Ovary (tissue), 10 donors: ENCODE measurements around the gene SPANXC. TPM values are rescaled to one million over a fixed set of nuclear protein-coding genes. Genes with fewer than 3 reads are reported as not detected.
"Not testable (repeated sequence)": the region's sequence is repeated elsewhere in the genome, so short reads cannot be mapped to it uniquely, and the experiment has no call there.

Experiments used
- DNase-seq, 5 donors: peaks; one replicate each; pipeline ENCODE4 v3.0.0-alpha.2; 2019 to 2020
- H3K27ac ChIP-seq, 2 donors: fragments of 200-600 bp; one replicate each; pipeline versions ENCODE4 v1.5.1 to v1.8.0; 2019 to 2022
- H3K27me3 ChIP-seq: fragments of 200-600 bp; one replicate; pipeline ENCODE4 v1.8.0; 2022
- H3K36me3 ChIP-seq: fragments of 200-600 bp; sonication (generic); one replicate; pipeline ENCODE4 v1.5.1; 2019
- H3K4me1 ChIP-seq: one replicate; pipeline ENCODE4 v1.8.1; 2013; ENCODE audit warnings: mild to moderate bottlenecking, moderate library complexity; ENCODE audit not compliant: insufficient read depth
- H3K4me3 ChIP-seq: fragments of 200-600 bp; sonication (generic); one replicate; pipeline ENCODE4 v1.5.1; 2017
- H3K9me3 ChIP-seq, 2 donors: fragments of 200-600 bp in 1 of 2; sonication (generic) in 1 of 2; one replicate each; pipeline versions ENCODE4 v1.5.1 to v1.8.1; 2013 to 2019; ENCODE audit warnings: mild to moderate bottlenecking in 1 of 2, moderate library complexity in 1 of 2
- EP300 ChIP-seq: sonication (generic); formaldehyde crosslinking; IDR thresholded peaks from one replicate; pipeline ENCODE4 v1.6.1; 2017; ENCODE audit warnings: antibody characterized with exemption
- POLR2A ChIP-seq: fragments of 450-650 bp; IDR thresholded peaks from one replicate; pipeline ENCODE4 v1.6.1; 2017; ENCODE audit warnings: antibody characterized with exemption, mild to moderate bottlenecking, moderate library complexity
- WGBS, 3 donors: extraction: QIAGEN DNeasy Blood & Tissue Kit in 1 of 3; methylation state at CpG; one replicate each; pipeline versions ENCODE4 v1.1.5 to v1.1.7; 2013 to 2017; 5-methylcytosine and 5-hydroxymethylcytosine counted together
- intact Hi-C, 4 donors: fragments of 100-400 bp; cut with DNase I; formaldehyde crosslinking; loops; one replicate each; pipeline versions ENCODE4 v1.11.0 to v1.15.1; 2022 to 2023
- long read RNA-seq, 3 donors: library from polyadenylated mRNA in 2 of 3; unstranded in 2 of 3; transcript quantifications; one replicate each; pipeline ENCODE4 v2.0.0 and lab custom pipeline, GENCODE V29; 2021 to 2026
- polyA plus RNA-seq, 2 donors: library from polyadenylated mRNA; stranded (reverse); fragments of 200-250 nt in 1 of 2; fragments of 350-450 nt in 1 of 2; fragmentation: Illumina TruSeq in 1 of 2; extraction: RNeasy Lipid Tissue Mini Kit (QIAGEN cat#74804) in 1 of 2; gene quantifications; one replicate each; pipeline ENCODE4 v1.2.3, GENCODE V29; 2013 to 2014
- total RNA-seq, 7 donors: library from RNA; depleted of rRNA in 2 of 7; stranded (reverse); fragments of >200 nt in 2 of 7; fragmentation: NEBNext Ultra II Directional in 3 of 7; extraction: Animal tissue kit (Norgen Biotek cat#: 25700) in 3 of 7; gene quantifications; one replicate each; pipeline versions ENCODE4 v1.1.0 to v1.2.4, GENCODE V29; 2016 to 2023
- TF ChIP-seq, protein P1 (sequence below), 3 donors: fragments of 450-650 bp in 2 of 3; fragments of 200-600 bp in 1 of 3; IDR thresholded peaks; one replicate each; pipeline versions ENCODE4 v1.5.1 to v1.8.0; 2016 to 2022; ENCODE audit warnings: antibody characterized with exemption in 3 of 3, mild to moderate bottlenecking in 1 of 3
- donor health status: DM: no; HTN: no; CAD: no; lungs with moderate emphysema.
- donor health status: DM: no; HTN: no; CAD: no.
- donor health status: Bipolar disorder and iron deficiency.
- donor health status: DM: yes; HTN: yes; CAD: no.
- donor health status: DM: no; HTN: no; CAD: no.
- donor health status: DM: yes; HTN: yes; CAD: no.

Gene SPANXC, protein sequence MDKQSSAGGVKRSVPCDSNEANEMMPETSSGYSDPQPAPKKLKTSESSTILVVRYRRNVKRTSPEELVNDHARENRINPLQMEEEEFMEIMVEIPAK
- not detected for total RNA-seq
- not detected for polyA plus RNA-seq
- long read RNA-seq, donor 1: 0 reads
- long read RNA-seq, donor 2: 0 reads
- long read RNA-seq, donor 3: 0 reads

DNA sequence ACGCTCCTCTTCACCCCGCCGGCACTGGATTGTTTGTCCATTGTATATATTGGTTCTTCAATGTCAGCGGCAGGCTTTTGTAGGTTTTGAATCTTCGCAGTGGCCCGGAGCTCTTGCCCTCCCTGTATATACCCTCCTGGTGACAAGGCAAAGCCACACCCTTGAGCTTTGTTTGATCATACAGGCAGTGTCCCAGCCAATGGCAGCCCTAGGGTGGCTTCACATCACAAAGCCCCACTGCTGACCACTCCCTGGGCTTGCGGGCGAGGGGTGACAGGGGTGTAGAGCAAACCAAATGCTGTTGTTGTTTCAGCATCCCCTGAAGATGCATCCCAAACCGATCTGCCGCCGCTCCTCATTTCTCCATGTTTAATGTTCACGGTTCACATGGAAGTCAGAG, at the start of gene SPANXC:
Gene SPANXC, minus strand, starts transcription at position 101 of the 400 bp plus-strand sequence. Its CDS starts 60 bp downstream, at position 41.
- H3K36me3 ChIP-seq, intact Hi-C loops, H3K27me3 ChIP-seq, H3K4me3 ChIP-seq, H3K27ac ChIP-seq, H3K4me1 ChIP-seq, H3K9me3 ChIP-seq, DNase-seq: not testable (repeated sequence)
- whole genome bisulfite sequencing, 3 donors: 86 to 94% (median 93%) methylated on average over 6 to 7 of the region's 12 CpGs

DNA sequence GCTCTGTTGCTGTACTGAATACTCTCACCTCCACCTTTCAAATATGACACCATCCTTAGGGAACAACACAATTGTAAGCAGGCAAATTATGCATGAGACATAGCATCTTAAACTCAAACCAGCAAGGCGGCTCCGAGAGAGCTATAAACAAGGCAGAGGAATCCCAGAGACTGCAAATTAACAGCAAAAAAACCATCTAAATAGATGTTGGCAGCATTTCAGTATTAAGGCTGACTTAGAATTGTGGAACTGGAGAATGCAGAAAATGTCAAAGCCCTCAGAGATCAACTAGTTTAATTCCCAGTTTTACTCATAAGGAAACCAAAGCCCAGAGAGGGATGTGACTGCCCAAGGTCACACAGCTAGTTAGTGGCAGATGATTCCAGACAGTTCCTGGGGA, 37.2 kb upstream of the SPANXC start:
- H3K4me3 ChIP-seq: no peak overlapping the region
- no peaks in the 10 kb centered on the region for H3K9me3 ChIP-seq
- intact Hi-C loops: no loop called here
- no peaks in the 10 kb centered on the region for H3K36me3 ChIP-seq
- 20 to 65% (median 32%) methylated on average over 2 of the region's 2 CpGs for WGBS, 3 donors
- TF ChIP-seq, protein P1, sequence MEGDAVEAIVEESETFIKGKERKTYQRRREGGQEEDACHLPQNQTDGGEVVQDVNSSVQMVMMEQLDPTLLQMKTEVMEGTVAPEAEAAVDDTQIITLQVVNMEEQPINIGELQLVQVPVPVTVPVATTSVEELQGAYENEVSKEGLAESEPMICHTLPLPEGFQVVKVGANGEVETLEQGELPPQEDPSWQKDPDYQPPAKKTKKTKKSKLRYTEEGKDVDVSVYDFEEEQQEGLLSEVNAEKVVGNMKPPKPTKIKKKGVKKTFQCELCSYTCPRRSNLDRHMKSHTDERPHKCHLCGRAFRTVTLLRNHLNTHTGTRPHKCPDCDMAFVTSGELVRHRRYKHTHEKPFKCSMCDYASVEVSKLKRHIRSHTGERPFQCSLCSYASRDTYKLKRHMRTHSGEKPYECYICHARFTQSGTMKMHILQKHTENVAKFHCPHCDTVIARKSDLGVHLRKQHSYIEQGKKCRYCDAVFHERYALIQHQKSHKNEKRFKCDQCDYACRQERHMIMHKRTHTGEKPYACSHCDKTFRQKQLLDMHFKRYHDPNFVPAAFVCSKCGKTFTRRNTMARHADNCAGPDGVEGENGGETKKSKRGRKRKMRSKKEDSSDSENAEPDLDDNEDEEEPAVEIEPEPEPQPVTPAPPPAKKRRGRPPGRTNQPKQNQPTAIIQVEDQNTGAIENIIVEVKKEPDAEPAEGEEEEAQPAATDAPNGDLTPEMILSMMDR (IDR thresholded peaks at IDR 0.05): no peak
- TF ChIP-seq EP300: no peak
- no peak for TF ChIP-seq POLR2A
- DNase-seq: no peak
- H3K4me1 ChIP-seq: no peaks in the 10 kb centered on the region
- no peak overlapping the region for H3K27ac ChIP-seq
- no peaks in the 10 kb centered on the region for H3K27me3 ChIP-seq

DNA sequence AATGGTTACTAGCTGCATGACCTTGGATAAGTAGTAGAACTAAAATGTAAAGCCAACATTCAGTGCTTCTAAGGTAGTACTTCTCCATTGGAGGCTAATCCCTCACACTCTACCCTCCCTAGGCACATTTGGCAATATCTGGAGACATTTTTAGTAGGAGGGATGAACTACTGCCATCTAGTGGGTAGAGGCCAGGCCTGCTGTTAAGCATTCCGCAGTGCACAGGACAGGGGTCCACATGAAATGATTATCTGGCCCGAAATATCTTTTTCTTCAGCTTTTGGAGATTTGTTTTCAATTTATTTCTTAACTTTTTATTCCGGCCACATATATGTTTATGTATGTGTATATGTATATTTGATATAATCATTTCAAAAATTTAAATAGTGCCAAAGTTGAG, 36.0 kb upstream of the SPANXC start:
- no peak for DNase-seq
- Histone ChIP-seq H3K4me1 (no peaks in the 10 kb centered on the region), H3K36me3 (no peaks in the 10 kb centered on the region), H3K27me3 (no peaks in the 10 kb centered on the region), H3K4me3 (no peak overlapping the region), H3K27ac (no peak overlapping the region), H3K9me3 (no peaks in the 10 kb centered on the region)
- TF ChIP-seq POLR2A: no peak
- TF ChIP-seq EP300: no peak
- TF ChIP-seq, protein P1 (IDR thresholded peaks at IDR 0.05): no peak
- intact Hi-C loops: no loop called here
- WGBS, 3 donors: 32 to 50% (median 35%) methylated on average over 3 of the region's 3 CpGs

DNA sequence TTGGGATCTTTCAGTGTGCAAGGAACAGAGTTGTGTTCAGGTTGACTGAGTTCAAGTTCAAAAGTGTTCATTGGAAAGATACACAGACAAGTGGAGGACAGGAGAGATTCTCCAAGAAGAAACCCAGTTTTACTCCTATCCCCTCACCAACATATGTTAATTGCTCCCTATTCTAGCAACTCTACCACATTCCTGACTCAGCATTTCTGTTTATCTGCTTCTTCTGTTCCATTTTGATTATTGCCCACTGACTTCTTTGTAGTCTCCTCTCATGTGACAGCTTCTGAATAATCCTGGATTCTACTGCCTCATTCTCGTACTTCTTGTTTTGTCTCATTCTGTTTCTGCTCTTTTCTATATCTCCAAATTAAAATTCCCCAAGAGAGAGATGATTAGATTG, 15.8 kb upstream of the SPANXC start:
- intact Hi-C loops: no loop called here
- Histone ChIP-seq H3K27me3 (no peaks in the 10 kb centered on the region), H3K4me3 (no peak overlapping the region), H3K27ac (no peak overlapping the region), H3K9me3 (no peaks in the 10 kb centered on the region), H3K4me1 (no peaks in the 10 kb centered on the region), H3K36me3 (no peaks in the 10 kb centered on the region)
- no peak for DNase-seq
- no peak for TF ChIP-seq EP300
- TF ChIP-seq POLR2A: no peak
- TF ChIP-seq, protein P1 (IDR thresholded peaks at IDR 0.05): no peak
- WGBS, 3 donors: 63 to 64% (median 63%) methylated on average over 1 of the region's 1 CpG

DNA sequence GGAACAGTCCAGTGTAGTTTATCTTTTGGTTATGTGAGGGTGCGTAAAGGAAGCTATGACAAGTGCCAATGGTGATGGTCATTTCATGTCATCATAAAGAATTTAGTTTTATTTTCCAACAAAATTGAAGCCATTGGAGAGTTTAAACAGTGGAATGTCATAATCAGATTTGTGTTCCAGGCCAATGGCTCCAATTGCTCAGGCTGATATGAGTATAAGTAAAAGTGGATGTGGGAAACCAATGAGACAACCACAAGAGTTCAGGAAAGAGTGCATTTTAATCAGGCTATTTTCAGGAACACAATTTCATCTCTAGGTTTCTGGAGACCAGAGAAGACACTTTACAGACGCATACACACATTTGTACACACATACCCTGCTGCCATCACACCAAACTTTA, 20.7 kb downstream of the SPANXC start:
- H3K9me3 ChIP-seq: no peaks in the 10 kb centered on the region
- H3K36me3 ChIP-seq: no peaks in the 10 kb centered on the region
- no peaks in the 10 kb centered on the region for H3K27me3 ChIP-seq
- H3K4me1 ChIP-seq: no peaks in the 10 kb centered on the region
- intact Hi-C loops: no loop called here
- H3K4me3 ChIP-seq: no peak overlapping the region
- 76 to 84% (median 79%) methylated on average over 2 of the region's 2 CpGs for WGBS, 3 donors
- no peak overlapping the region for H3K27ac ChIP-seq
- no peak for TF ChIP-seq EP300
- TF ChIP-seq, protein P1 (IDR thresholded peaks at IDR 0.05): no peak
- TF ChIP-seq POLR2A: no peak
- DNase-seq: no peak
